Upper lobe of left lung (tissue), 6 donors: ENCODE measurements around the gene TMEM95. TPM values are rescaled to one million over a fixed set of nuclear protein-coding genes. Genes with fewer than 3 reads are reported as not detected.
"Not testable (repeated sequence)": the region's sequence is repeated elsewhere in the genome, so short reads cannot be mapped to it uniquely, and the experiment has no call there.

Experiments used
- ATAC-seq, 2 donors: fragments of 200-7000 bp; cut with Tn5 transposase; one replicate each; pipeline ENCODE4 v1.9.1; 2022; ENCODE audit warnings: mild to moderate bottlenecking in 2 of 2, moderate library complexity in 2 of 2; ENCODE audit not compliant: low FRiP score in 2 of 2
- DNase-seq, 2 donors: peaks; one replicate each; pipeline ENCODE4 v3.0.0-alpha.2; 2019 to 2020
- H3K27ac ChIP-seq, 4 donors: fragments of 200-600 bp; sonication (generic); one replicate each; pipeline ENCODE4 v1.5.1; 2016 to 2019
- H3K27me3 ChIP-seq, 4 donors: fragments of 200-600 bp; sonication (generic); one replicate each; pipeline ENCODE4 v1.5.1; 2017 to 2019
- H3K36me3 ChIP-seq, 4 donors: fragments of 200-600 bp; sonication (generic); one replicate each; pipeline ENCODE4 v1.5.1; 2016 to 2019
- H3K4me1 ChIP-seq, 4 donors: fragments of 200-600 bp; sonication (generic); one replicate each; pipeline ENCODE4 v1.5.1; 2018 to 2019
- H3K4me3 ChIP-seq, 4 donors: fragments of 200-600 bp; sonication (generic); one replicate each; pipeline ENCODE4 v1.5.1; 2017 to 2019; ENCODE audit warnings: mild to moderate bottlenecking in 2 of 4, moderate library complexity in 1 of 4
- H3K9me3 ChIP-seq, 4 donors: fragments of 200-600 bp; sonication (generic); one replicate each; pipeline ENCODE4 v1.5.1; 2018 to 2019
- EP300 ChIP-seq, 4 donors: sonication (generic); formaldehyde crosslinking; IDR thresholded peaks; one replicate each; pipeline ENCODE4 v1.5.1; 2017; ENCODE audit warnings: antibody characterized with exemption in 4 of 4, control low read depth in 2 of 4
- POLR2A ChIP-seq, 4 donors: fragments of 450-650 bp; IDR thresholded peaks; one replicate each; pipeline ENCODE4 v1.5.1; 2016 to 2017; ENCODE audit warnings: antibody characterized with exemption in 4 of 4, mild to moderate bottlenecking in 2 of 4
- POLR2AphosphoS5 ChIP-seq, 2 donors: sonication (generic); formaldehyde crosslinking; IDR thresholded peaks; one replicate each; pipeline ENCODE4 v1.5.1; 2017; ENCODE audit warnings: antibody characterized with exemption in 2 of 2
- WGBS, 2 donors: methylation state at CpG; one replicate each; pipeline ENCODE4 v1.1.5; 2017 to 2018; 5-methylcytosine and 5-hydroxymethylcytosine counted together
- total RNA-seq, 6 donors: library from RNA; depleted of rRNA in 4 of 6; stranded (reverse); fragments of >200 nt in 4 of 6; gene quantifications; one replicate each; pipeline versions ENCODE4 v1.1.0 to v1.2.1, GENCODE V29; 2016 to 2021
- TF ChIP-seq, protein P1 (sequence below), 6 experiments: fragments of 450-650 bp in 4 of 6; fragments of 200-600 bp in 2 of 6; sonication (generic) in 2 of 6; IDR thresholded peaks; one replicate each; pipeline ENCODE4 v1.5.1; 2016 to 2019; ENCODE audit warnings: antibody characterized with exemption in 6 of 6
- donor health status: DM: no; HTN: no; CAD: no; lungs with moderate emphysema.
- donor health status: DM: no; HTN: yes; CAD: no; lungs with severe emphysema.

Gene TMEM95
- total RNA-seq, 6 donors from 2014 or later: 1.0 TPM; not detected in 5

DNA sequence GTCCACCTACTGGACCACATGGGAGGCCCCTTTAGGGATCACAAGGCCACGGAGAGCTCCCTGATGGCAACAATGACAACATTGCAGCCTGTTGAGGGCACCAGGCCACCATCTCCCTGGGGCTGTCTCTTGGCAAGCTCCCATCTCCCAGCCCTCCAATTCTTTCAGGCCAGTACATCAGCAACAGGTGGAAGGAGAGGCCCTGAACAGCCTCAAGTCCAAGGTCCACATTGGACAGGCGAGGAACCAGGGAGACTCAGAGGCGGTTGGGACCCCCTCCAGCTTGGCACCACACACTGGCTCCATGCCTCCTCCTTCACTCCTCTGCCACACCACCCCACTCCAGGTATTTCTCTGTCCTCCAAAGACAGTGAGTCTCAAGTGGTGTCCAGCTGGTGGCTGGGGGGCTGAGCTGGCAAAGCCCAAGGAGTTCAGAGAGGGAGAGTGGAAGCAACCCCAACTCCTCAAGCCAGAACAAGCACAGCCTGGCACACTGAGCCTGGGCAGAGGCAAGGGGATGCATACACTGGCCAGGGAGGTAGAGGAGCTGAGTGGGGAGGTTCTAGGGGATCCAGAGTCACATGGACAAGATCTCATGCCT is 19.9 kb upstream of the TMEM95 start:
- no peaks in the 10 kb centered on the region for H3K27me3 ChIP-seq
- WGBS, 2 donors: 100% methylated on average over 3 of the region's 3 CpGs; no CpG with 5 or more reads in 1 of the 2 donors
- no peak for ATAC-seq

DNA sequence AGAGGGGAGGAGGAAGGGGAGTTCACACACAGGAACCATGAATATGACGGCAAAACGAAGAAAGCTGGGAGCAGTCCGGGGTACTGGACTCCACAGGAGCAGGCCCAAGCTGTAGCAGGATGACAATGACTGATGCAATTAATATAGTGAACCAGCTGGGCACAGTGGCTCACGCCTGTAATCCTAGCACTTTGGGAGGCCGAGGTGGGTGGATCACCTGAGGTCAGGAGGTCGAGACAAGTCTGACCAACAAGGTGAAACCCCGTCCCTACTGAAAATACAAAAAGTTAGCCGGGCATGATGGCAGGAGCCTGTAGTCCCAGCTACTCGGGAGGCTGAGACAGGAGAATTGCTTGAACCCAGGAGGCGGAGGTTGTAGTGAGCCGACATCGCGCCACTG is 19.2 kb upstream of the TMEM95 start:
- not testable (repeated sequence) for ATAC-seq, H3K36me3 ChIP-seq, H3K27me3 ChIP-seq, H3K9me3 ChIP-seq, DNase-seq, H3K4me1 ChIP-seq, H3K4me3 ChIP-seq
- 82 to 83% methylated on average over 13 of the region's 13 CpGs for WGBS, 2 donors
- peak overlapping the region in 1 of 4 donors; percentile 83 for H3K27ac ChIP-seq

More for the DNA sequence above, 19.9 kb upstream of the TMEM95 start:
- H3K9me3 ChIP-seq: no peaks in the 10 kb centered on the region
- no peak overlapping the region for H3K27ac ChIP-seq
- DNase-seq: no peak
- H3K4me1 ChIP-seq: peaks cover 4 to 10% (median 7%) of the 10 kb centered on the region in 4 donors
- H3K4me3 ChIP-seq: no peak overlapping the region
- H3K36me3 ChIP-seq: no peaks in the 10 kb centered on the region
- TF ChIP-seq EP300 (IDR thresholded peaks at IDR 0.05): no peak
- TF ChIP-seq, protein P1, sequence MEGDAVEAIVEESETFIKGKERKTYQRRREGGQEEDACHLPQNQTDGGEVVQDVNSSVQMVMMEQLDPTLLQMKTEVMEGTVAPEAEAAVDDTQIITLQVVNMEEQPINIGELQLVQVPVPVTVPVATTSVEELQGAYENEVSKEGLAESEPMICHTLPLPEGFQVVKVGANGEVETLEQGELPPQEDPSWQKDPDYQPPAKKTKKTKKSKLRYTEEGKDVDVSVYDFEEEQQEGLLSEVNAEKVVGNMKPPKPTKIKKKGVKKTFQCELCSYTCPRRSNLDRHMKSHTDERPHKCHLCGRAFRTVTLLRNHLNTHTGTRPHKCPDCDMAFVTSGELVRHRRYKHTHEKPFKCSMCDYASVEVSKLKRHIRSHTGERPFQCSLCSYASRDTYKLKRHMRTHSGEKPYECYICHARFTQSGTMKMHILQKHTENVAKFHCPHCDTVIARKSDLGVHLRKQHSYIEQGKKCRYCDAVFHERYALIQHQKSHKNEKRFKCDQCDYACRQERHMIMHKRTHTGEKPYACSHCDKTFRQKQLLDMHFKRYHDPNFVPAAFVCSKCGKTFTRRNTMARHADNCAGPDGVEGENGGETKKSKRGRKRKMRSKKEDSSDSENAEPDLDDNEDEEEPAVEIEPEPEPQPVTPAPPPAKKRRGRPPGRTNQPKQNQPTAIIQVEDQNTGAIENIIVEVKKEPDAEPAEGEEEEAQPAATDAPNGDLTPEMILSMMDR (IDR thresholded peaks at IDR 0.05): no peak
- no peak for TF ChIP-seq POLR2AphosphoS5 (IDR thresholded peaks at IDR 0.05)
- TF ChIP-seq POLR2A (IDR thresholded peaks at IDR 0.05): no peak

DNA sequence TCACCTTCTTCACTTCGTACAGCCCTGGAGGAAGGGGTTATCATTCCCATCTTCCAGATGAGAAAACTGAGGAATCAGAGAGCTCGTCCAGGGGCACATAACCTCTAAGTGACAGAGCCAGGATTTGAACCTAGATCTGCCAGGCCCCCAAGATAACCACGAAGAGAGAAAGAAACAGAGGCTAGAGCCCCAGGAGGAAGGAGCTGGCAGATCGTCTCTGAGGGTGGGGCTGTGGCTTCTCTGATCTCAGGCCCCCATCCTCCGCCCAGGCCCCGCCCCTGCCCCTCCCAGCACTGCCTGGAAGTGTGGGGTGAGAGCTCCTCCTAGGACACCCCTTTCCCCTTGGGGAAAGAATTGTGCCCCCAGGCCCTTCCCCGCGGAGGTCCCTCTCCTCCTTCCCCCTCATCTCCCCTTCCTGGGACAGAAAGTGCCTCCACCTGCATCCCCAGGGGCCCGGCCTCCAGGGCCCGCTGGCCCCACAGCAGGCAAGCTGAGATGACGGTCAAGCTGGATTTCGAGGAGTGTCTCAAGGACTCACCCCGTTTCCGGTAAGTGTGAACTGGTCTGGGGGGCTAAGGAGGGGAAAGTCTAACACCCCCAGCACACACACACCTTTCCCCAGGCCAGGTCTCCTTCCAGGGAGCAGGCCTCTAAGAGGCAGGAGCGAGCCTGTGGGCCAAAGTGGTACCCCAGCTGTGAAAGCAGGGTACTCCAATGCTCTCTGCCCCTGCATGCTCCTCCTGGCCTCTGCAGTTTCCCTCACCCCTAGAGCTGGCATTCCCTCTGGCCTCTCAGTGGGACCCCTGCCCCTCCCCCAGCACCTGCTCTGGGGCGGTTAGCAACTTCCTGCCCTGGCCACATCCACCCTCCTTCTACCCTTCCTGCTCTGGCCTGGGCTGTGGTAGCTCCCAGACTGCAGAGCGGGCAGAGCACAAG is 18.4 kb upstream of the TMEM95 start, which contains the start of gene ACAP1:
Gene ACAP1, plus strand, starts transcription at position 290 of the 936 bp plus-strand sequence. Its CDS starts 206 bp downstream, at position 496.
- peak in 1 of 2 donors; percentile 40 for TF ChIP-seq POLR2AphosphoS5 (IDR thresholded peaks at IDR 0.05)
- TF ChIP-seq POLR2A (IDR thresholded peaks at IDR 0.05): no peak
- WGBS, 2 donors: 34 to 35% methylated on average over 8 to 17 of the region's 17 CpGs
- Histone ChIP-seq H3K27me3 (no peaks in the 10 kb centered on the region), H3K4me3 (peak within 1 kb of the TSS in 3 of 4 donors; percentile 40 to 45 (median 44)), H3K36me3 (no peaks in the 10 kb centered on the region), H3K27ac (peak within 1 kb of the TSS in 3 of 4 donors; percentile 69 to 83 (median 77)), H3K4me1 (peaks cover 0 to 3% (median 0%) of the 10 kb centered on the region in 4 donors), H3K9me3 (no peaks in the 10 kb centered on the region)
- ATAC-seq (peak; percentile 59 to 73), DNase-seq (peak; percentile 77 to 92)

DNA sequence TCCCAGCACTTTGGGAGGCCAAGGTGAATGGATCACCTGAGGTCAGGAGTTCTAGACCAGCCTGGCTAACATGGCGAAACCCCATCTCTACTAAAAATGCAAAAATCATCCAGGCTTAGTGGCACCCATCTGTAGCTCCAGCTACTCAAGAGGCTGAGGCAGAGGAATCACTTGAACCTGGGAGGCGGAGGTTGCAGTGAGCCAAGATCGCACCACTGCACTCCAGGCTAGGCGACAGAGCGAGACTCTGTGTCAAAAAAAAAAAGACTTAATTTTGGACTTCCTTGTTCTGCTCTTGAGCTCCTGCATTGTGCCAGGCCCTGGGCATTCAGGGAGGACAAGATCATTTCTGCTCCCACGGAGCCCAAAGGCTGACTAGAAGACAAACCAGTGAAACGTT is 17.4 kb upstream of the TMEM95 start:
- not testable (repeated sequence) for H3K4me1 ChIP-seq, H3K27me3 ChIP-seq, H3K36me3 ChIP-seq, ATAC-seq, DNase-seq, H3K9me3 ChIP-seq
- Histone ChIP-seq H3K4me3 (peak overlapping the region in 1 of 4 donors; percentile 45), H3K27ac (peak overlapping the region in 1 of 4 donors; percentile 83)
- WGBS, 2 donors: 47 to 52% methylated on average over 7 of the region's 7 CpGs

DNA sequence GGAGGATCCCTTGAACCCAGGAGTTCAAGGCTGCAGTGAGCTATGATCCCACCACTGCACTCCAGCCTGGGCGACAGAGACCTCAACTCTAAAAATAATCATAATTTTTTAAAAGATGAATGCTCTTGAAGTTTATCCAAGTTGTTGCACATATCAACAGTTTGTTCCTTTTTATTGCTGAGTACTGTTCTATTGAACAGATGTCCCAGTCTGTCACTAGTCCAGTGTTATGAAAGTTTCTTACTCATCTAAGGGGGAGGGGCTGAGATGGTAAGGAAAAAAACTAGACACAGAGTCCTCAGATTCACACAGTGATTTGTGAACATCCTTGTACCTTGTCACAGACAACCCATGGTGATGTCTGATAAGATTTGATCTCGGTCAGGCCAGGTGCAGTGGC is 14.8 kb upstream of the TMEM95 start:
- H3K4me1 ChIP-seq: peaks cover 0 to 3% (median 0%) of the 10 kb centered on the region in 4 donors
- H3K9me3 ChIP-seq: no peaks in the 10 kb centered on the region
- H3K27me3 ChIP-seq: no peaks in the 10 kb centered on the region
- DNase-seq: no peak
- WGBS, 2 donors: 70 to 100% methylated on average over 2 of the region's 2 CpGs
- TF ChIP-seq POLR2AphosphoS5 (IDR thresholded peaks at IDR 0.05): no peak
- no peak for TF ChIP-seq EP300 (IDR thresholded peaks at IDR 0.05)
- no peak for TF ChIP-seq POLR2A (IDR thresholded peaks at IDR 0.05)
- TF ChIP-seq, protein P1 (IDR thresholded peaks at IDR 0.05): no peak
- no peak overlapping the region for H3K4me3 ChIP-seq
- H3K27ac ChIP-seq: no peak overlapping the region
- no peak for ATAC-seq
- peaks cover 0 to 6% (median 0%) of the 10 kb centered on the region in 4 donors for H3K36me3 ChIP-seq

DNA sequence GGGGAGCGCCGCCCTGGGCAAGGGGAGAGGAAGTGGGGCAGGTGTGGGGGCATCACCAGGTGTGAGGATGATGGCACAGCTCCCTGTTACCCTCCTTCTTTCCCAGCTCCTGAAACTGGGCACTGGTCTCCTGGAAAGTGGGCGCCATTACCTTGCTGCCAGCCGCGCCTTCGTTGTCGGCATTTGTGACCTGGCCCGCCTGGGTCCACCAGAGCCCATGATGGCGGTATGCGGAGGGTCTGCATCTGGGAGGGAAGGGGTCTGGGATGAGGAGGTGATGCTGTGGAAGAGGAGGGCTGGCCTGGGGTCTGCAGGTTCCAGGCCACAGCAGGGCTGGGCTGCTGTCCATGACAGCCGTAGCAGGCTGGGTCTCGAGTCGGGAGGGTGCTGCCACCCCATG is 13.1 kb upstream of the TMEM95 start:
- no peak overlapping the region for H3K4me3 ChIP-seq
- peaks cover 0 to 6% (median 0%) of the 10 kb centered on the region in 4 donors for H3K36me3 ChIP-seq
- WGBS, 2 donors: 78 to 93% methylated on average over 9 to 10 of the region's 13 CpGs
- H3K9me3 ChIP-seq: no peaks in the 10 kb centered on the region
- no peaks in the 10 kb centered on the region for H3K27me3 ChIP-seq
- DNase-seq (no peak), ATAC-seq (no peak)
- TF ChIP-seq, protein P1 (IDR thresholded peaks at IDR 0.05): no peak
- no peak for TF ChIP-seq EP300 (IDR thresholded peaks at IDR 0.05)
- TF ChIP-seq POLR2AphosphoS5 (IDR thresholded peaks at IDR 0.05): no peak
- no peak overlapping the region for H3K27ac ChIP-seq
- H3K4me1 ChIP-seq: no peaks in the 10 kb centered on the region
